ENCODE data around the gene MAMDC2. TPM values are rescaled to one million over a fixed set of nuclear protein-coding genes. Genes with fewer than 3 reads are reported as not detected.

Gene MAMDC2
- total RNA-seq, 1 experiment from 2014 or later, result 4.6 TPM

DNA sequence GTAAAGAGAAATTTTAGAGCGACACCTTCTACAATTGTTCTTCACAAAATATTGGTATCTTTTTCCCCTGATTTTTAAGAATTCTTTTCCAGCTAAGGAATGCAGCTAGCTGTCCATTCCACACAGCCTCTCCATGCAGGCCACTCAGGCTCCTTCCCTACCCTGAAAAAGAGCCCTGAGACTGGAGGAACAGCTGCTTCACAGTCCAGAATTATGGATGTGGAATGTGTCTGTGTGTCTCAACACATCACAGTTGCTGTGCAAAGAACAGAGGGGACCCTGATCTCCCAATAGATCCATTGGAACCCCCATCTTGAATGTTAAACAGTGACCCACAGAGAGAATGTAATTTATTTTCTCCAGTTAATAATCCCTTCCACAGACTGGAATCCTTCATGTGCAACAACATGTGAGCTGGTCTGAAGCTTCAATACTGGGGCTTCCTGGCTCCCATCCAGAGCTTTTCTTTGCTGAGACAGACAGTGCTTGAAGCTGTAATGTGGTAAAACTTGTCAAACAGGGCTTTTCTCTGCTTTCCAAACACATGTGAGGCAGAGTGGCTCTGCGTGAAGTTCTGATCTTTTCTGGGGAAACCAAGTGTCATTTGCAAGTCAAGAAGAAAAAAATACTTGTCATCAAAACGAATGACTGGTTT, 161.8 kb downstream of the MAMDC2 start:
- Mint-ChIP-seq H3K27ac (no peak overlapping the region), H3K36me3 (ENCODE audit: insufficient read depth in 1 of 3, low read depth in 3 of 3) (peaks cover 0 to 22% (median 13%) of the 10 kb centered on the region in 3 experiments; a peak in 6 of 7 replicates), H3K9me3 (peaks cover 17 to 19% of the 10 kb centered on the region in 2 experiments; a peak in 4 of 5 replicates), H3K27me3 (ENCODE audit: low read depth) (peaks cover 1% of the 10 kb centered on the region; the same call in 1 of the 2 replicates), H3K4me3 (no peak overlapping the region), H3K4me1 (peaks cover 8 to 13% of the 10 kb centered on the region in 2 experiments)
- no peak overlapping the region for H2BK12ac ChIP-seq (ENCODE audit: insufficient read length, low read depth, low read length)
- no peak overlapping the region for H3K4ac ChIP-seq (ENCODE audit: low read depth, low read length)
- no peak overlapping the region for H4K8ac ChIP-seq (replicated peaks; ENCODE audit: insufficient read length, low read depth, low read length)
- TF ChIP-seq, protein P1, sequence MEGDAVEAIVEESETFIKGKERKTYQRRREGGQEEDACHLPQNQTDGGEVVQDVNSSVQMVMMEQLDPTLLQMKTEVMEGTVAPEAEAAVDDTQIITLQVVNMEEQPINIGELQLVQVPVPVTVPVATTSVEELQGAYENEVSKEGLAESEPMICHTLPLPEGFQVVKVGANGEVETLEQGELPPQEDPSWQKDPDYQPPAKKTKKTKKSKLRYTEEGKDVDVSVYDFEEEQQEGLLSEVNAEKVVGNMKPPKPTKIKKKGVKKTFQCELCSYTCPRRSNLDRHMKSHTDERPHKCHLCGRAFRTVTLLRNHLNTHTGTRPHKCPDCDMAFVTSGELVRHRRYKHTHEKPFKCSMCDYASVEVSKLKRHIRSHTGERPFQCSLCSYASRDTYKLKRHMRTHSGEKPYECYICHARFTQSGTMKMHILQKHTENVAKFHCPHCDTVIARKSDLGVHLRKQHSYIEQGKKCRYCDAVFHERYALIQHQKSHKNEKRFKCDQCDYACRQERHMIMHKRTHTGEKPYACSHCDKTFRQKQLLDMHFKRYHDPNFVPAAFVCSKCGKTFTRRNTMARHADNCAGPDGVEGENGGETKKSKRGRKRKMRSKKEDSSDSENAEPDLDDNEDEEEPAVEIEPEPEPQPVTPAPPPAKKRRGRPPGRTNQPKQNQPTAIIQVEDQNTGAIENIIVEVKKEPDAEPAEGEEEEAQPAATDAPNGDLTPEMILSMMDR (conservative IDR thresholded peaks at IDR 0.05), result no peak
- no peaks in the 10 kb centered on the region for H3K27me3 ChIP-seq (ENCODE audit: insufficient read depth, low read length)
- H3K27ac ChIP-seq (ENCODE audit: insufficient read length, low read depth, low read length), result no peak overlapping the region
- H3K9me3 ChIP-seq (ENCODE audit: control insufficient read depth, low read depth, low read length), result no peaks in the 10 kb centered on the region
- no peaks in the 10 kb centered on the region for H3K23me2 ChIP-seq (ENCODE audit: insufficient read length, low read depth, low read length, poor library complexity, severe bottlenecking)
- H3T11ph ChIP-seq (ENCODE audit: low read length), result no peak overlapping the region
- H4K91ac ChIP-seq (ENCODE audit: insufficient read length, low read depth, low read length), result no peak overlapping the region
- DNase-seq, result no peak
- H3K23ac ChIP-seq (ENCODE audit: insufficient read length, low read depth, low read length), result no peak overlapping the region
- no CpG with 5 or more reads among the region's 3 CpGs for WGBS (ENCODE audit: extremely low coverage, insufficient read length, low lambda C conversion rate)
- no peak overlapping the region for H2BK20ac ChIP-seq (ENCODE audit: low read depth, low read length, poor library complexity, severe bottlenecking)
- H3K79me2 ChIP-seq (ENCODE audit: insufficient read depth, low read length), result no peaks in the 10 kb centered on the region
- no peak overlapping the region for H3K4me2 ChIP-seq (ENCODE audit: insufficient read depth, insufficient read length, low read length)
- no peak overlapping the region for H3K9ac ChIP-seq (ENCODE audit: extremely low read depth, insufficient read length, low read length)
- no peak overlapping the region for H3K14ac ChIP-seq (ENCODE audit: insufficient read depth, low read length)
- no peak overlapping the region for H2AK5ac ChIP-seq (ENCODE audit: insufficient read length, low read length)
- H2BK120ac ChIP-seq (ENCODE audit: low read depth, low read length, poor library complexity, severe bottlenecking), result no peak overlapping the region
- no peaks in the 10 kb centered on the region for H3K79me1 ChIP-seq (ENCODE audit: insufficient read depth, low read depth, low read length, poor library complexity, severe bottlenecking)
- no peaks in the 10 kb centered on the region for H4K20me1 ChIP-seq (ENCODE audit: control insufficient read depth, insufficient read depth, insufficient read length)
- no peak overlapping the region for H4K5ac ChIP-seq (ENCODE audit: insufficient read length, low read depth, low read length)
- H2AFZ ChIP-seq (ENCODE audit: low read length), result no peak overlapping the region
- no peak overlapping the region for H2BK15ac ChIP-seq (ENCODE audit: low read depth, low read length)
- H3K56ac ChIP-seq (ENCODE audit: insufficient read length, low read depth, low read length), result no peak overlapping the region
- H2BK5ac ChIP-seq (ENCODE audit: insufficient read length, low read length), result no peak overlapping the region
- no peak overlapping the region for H3K18ac ChIP-seq (ENCODE audit: insufficient read length, low read depth, low read length)
- H3K4me1 ChIP-seq (ENCODE audit: insufficient read depth, low read length), result no peaks in the 10 kb centered on the region
